PC-9 (cell line): Measurements from ENCODE around the gene HS6ST3. TPM values are rescaled to one million over a fixed set of nuclear protein-coding genes. Genes with fewer than 3 reads are reported as not detected.

Experiments used
- BruUV-seq: library from RNA; stranded (reverse); fragments of 400-500 nt; replicated peaks from 2 replicates; lab custom pipeline; 2021; lab: Mats Ljungman, UMichigan
- CTCF ChIA-PET: fragments of 300-600 bp; sonication (Branson Sonifier 250); formaldehyde crosslinking; loops from one replicate; lab custom pipeline; 2022; ENCODE audit warnings: antibody characterized with exemption; lab: Charles Lee
- POLR2A ChIA-PET: fragments of 300-600 bp; sonication (Branson Sonifier 250); formaldehyde crosslinking; loops from one replicate; lab custom pipeline; 2022; ENCODE audit warnings: antibody characterized with exemption; ENCODE audit not compliant: unreplicated experiment; lab: Charles Lee
- DNase-seq, 2 experiments: peaks; one replicate each; pipeline versions ENCODE4 v3.0.0 to v3.0.0-alpha.2; 2015 to 2022; ENCODE audit warnings: mixed read lengths in 1 of 2
- H2AFZ ChIP-seq: fragments of 200-600 bp; sonication (generic); 2 replicates; pipeline ENCODE4 v1.8.1; 2017; ENCODE audit warnings: antibody characterized with exemption
- H3F3A ChIP-seq: fragments of 200-600 bp; sonication (generic); 2 replicates; pipeline ENCODE4 v1.8.1; 2017; ENCODE audit warnings: antibody characterized with exemption, mild to moderate bottlenecking, low read depth; ENCODE audit not compliant: insufficient read depth
- H3K27ac ChIP-seq: fragments of 200-600 bp; sonication (generic); 2 replicates; pipeline ENCODE4 v1.6.1; 2016; ENCODE audit warnings: mixed run types
- H3K27me3 ChIP-seq: fragments of 200-600 bp; sonication (generic); 2 replicates; pipeline ENCODE4 v1.6.1; 2016; ENCODE audit warnings: low read depth, mixed run types; ENCODE audit not compliant: insufficient read depth
- H3K36me3 ChIP-seq: fragments of 200-600 bp; sonication (generic); 2 replicates; pipeline ENCODE4 v1.6.1; 2016; ENCODE audit warnings: low read depth, mixed run types
- H3K4me1 ChIP-seq: fragments of 200-600 bp; sonication (generic); replicated peaks from 2 replicates; pipeline ENCODE4 v1.6.1; 2016; ENCODE audit warnings: mixed run types; ENCODE audit not compliant: insufficient read depth
- H3K4me2 ChIP-seq: fragments of 200-600 bp; sonication (generic); 2 replicates; pipeline ENCODE4 v1.6.1; 2017; ENCODE audit warnings: mixed run types
- H3K4me3 ChIP-seq: fragments of 200-600 bp; sonication (generic); 2 replicates; pipeline ENCODE4 v1.6.1; 2016; ENCODE audit warnings: mixed run types
- H3K79me2 ChIP-seq: fragments of 200-600 bp; sonication (generic); 2 replicates; pipeline ENCODE4 v1.6.1; 2017; ENCODE audit warnings: low read depth, mixed run types
- H3K9me2 ChIP-seq: fragments of 200-600 bp; sonication (generic); 2 replicates; pipeline ENCODE4 v1.8.1; 2017; ENCODE audit warnings: mild to moderate bottlenecking; ENCODE audit not compliant: insufficient read depth
- H3K9me3 ChIP-seq: fragments of 200-600 bp; sonication (generic); 2 replicates; pipeline ENCODE4 v1.8.1; 2016; ENCODE audit warnings: low read depth; ENCODE audit not compliant: insufficient read depth
- H4K20me1 ChIP-seq: fragments of 200-600 bp; sonication (generic); 2 replicates; pipeline ENCODE4 v1.8.1; 2017; ENCODE audit not compliant: insufficient read depth
- CTCF ChIP-seq: fragments of 200-600 bp; sonication (generic); conservative IDR thresholded peaks from 2 replicates; pipeline ENCODE4 v1.6.1; 2017; ENCODE audit warnings: mixed run types, antibody characterized with exemption, mild to moderate bottlenecking, moderate library complexity
- EZH2 ChIP-seq: fragments of 200-600 bp; sonication (generic); IDR thresholded peaks from 2 replicates; pipeline ENCODE4 v1.8.0; 2017; ENCODE audit warnings: antibody characterized with exemption, low read depth
- intact Hi-C: fragments of 100-400 bp; cut with micrococcal nuclease; formaldehyde crosslinking; loops from one replicate; pipeline ENCODE4 v1.10.0; 2022; ENCODE audit not compliant: unreplicated experiment
- total RNA-seq: library from RNA; stranded (reverse); gene quantifications from 2 replicates; pipeline ENCODE4 v1.2.3, GENCODE V29; 2021

HS6ST3 gene
- total RNA-seq, 1 experiment from 2014 or later: not detected

GRCh38 chr13:96544957-96545356 lies 455.1 kb downstream of the HS6ST3 start:
- Histone ChIP-seq H3K9me2 (no peaks in the 10 kb centered on the region), H3K79me2 (no peaks in the 10 kb centered on the region), H3K27ac (no peak overlapping the region), H3K4me2 (no peak overlapping the region), H3K27me3 (no peaks in the 10 kb centered on the region), H3K4me1 (no peaks in the 10 kb centered on the region), H3F3A (no peaks in the 10 kb centered on the region), H4K20me1 (no peaks in the 10 kb centered on the region), H3K4me3 (no peak overlapping the region), H3K36me3 (no peaks in the 10 kb centered on the region), H2AFZ (no peak overlapping the region), H3K9me3 (no peaks in the 10 kb centered on the region)
- DNase-seq: no peak
- TF ChIP-seq CTCF (no peak), EZH2 (no peak)
- POLR2A ChIA-PET: no interaction called here
- CTCF ChIA-PET: no interaction called here
- BruUV-seq: no TSS peak
- intact Hi-C loops: no loop called here

GRCh38 chr13:96546463-96546862 lies 456.6 kb downstream of the HS6ST3 start:
- H3K9me2 ChIP-seq: no peaks in the 10 kb centered on the region
- no peaks in the 10 kb centered on the region for H3K4me1 ChIP-seq
- H3F3A ChIP-seq: no peaks in the 10 kb centered on the region
- no peaks in the 10 kb centered on the region for H3K9me3 ChIP-seq
- no peak overlapping the region for H3K27ac ChIP-seq
- no peaks in the 10 kb centered on the region for H3K79me2 ChIP-seq
- H3K36me3 ChIP-seq: no peaks in the 10 kb centered on the region
- intact Hi-C loops: no loop called here
- H3K4me3 ChIP-seq: no peak overlapping the region
- no peak overlapping the region for H3K4me2 ChIP-seq
- CTCF ChIA-PET: no interaction called here
- H2AFZ ChIP-seq: no peak overlapping the region
- POLR2A ChIA-PET: no interaction called here
- no peaks in the 10 kb centered on the region for H4K20me1 ChIP-seq
- TF ChIP-seq CTCF (no peak), EZH2 (no peak)
- BruUV-seq: no TSS peak
- H3K27me3 ChIP-seq: no peaks in the 10 kb centered on the region
- no peak for DNase-seq

GRCh38 chr13:96551546-96551945 lies 461.6 kb downstream of the HS6ST3 start:
- Histone ChIP-seq H3K27me3 (no peaks in the 10 kb centered on the region), H3K79me2 (no peaks in the 10 kb centered on the region), H3K4me1 (no peaks in the 10 kb centered on the region), H3K4me2 (no peak overlapping the region), H3K36me3 (no peaks in the 10 kb centered on the region), H3K9me3 (no peaks in the 10 kb centered on the region), H3K27ac (no peak overlapping the region), H2AFZ (no peak overlapping the region), H4K20me1 (no peaks in the 10 kb centered on the region), H3K4me3 (no peak overlapping the region), H3F3A (no peaks in the 10 kb centered on the region), H3K9me2 (no peaks in the 10 kb centered on the region)
- no peak for TF ChIP-seq CTCF
- TF ChIP-seq EZH2: no peak
- DNase-seq: no peak
- ChIA-PET CTCF (no interaction called here), POLR2A (interaction anchor here (0.5 kb wide), 1 partner anchor 21 kb away, joined by 6 read pairs; no protein-coding TSS in a partner anchor)
- no TSS peak for BruUV-seq
- intact Hi-C loops: no loop called here
